HT1080 (cell line): ENCODE results near the gene TH. TPM values are rescaled to one million over a fixed set of nuclear protein-coding genes. Genes with fewer than 3 reads are reported as not detected.
"Not testable (repeated sequence)": the region's sequence is repeated elsewhere in the genome, so short reads cannot be mapped to it uniquely, and the experiment has no call there.

Experiments used
- DNase-seq: peaks from one replicate; pipeline ENCODE4 v3.0.0-alpha.2; 2015; ENCODE audit warnings: low read depth
- total RNA-seq: library from RNA; depleted of rRNA; stranded (reverse); fragments of >200 nt; shearing (Covaris generic); gene quantifications from 2 replicates; pipeline ENCODE4 v1.2.3, GENCODE V29; 2014

The TH gene
- total RNA-seq, 1 experiment from 2014 or later, result not detected

GRCh38 chr11:2196970-2197770 lies 25.6 kb upstream of the TH start:
- peak; percentile 59 for DNase-seq

GRCh38 chr11:2195756-2196088 lies 24.1 kb upstream of the TH start:
- no peak for DNase-seq

- no peak for DNase-seq
Measured at GRCh38 chr11:2194877-2195755, 23.5 kb upstream of the TH start.

- DNase-seq, result not testable (repeated sequence)
Measured at GRCh38 chr11:2193888-2194595, 22.4 kb upstream of the TH start.

GRCh38 chr11:2193099-2193887 lies 21.7 kb upstream of the TH start:
- no peak for DNase-seq

- no peak for DNase-seq
Measured at GRCh38 chr11:2192435-2192834, 20.8 kb upstream of the TH start.

- DNase-seq, result no peak
Measured at GRCh38 chr11:2191883-2192282, 20.3 kb upstream of the TH start.

- DNase-seq, result no peak
Measured at GRCh38 chr11:2190657-2191471, 19.2 kb upstream of the TH start.

GRCh38 chr11:2189938-2190656 lies 18.5 kb upstream of the TH start:
- no peak for DNase-seq

GRCh38 chr11:2188745-2189144 lies 17.1 kb upstream of the TH start:
- DNase-seq, result no peak

- DNase-seq, result no peak
Measured at GRCh38 chr11:2187280-2187707, 15.7 kb upstream of the TH start.

GRCh38 chr11:2186669-2187279 lies 15.2 kb upstream of the TH start:
- DNase-seq, result no peak

- no peak for DNase-seq
Measured at GRCh38 chr11:2185324-2186085, 13.9 kb upstream of the TH start.

GRCh38 chr11:2182692-2183474 lies 11.3 kb upstream of the TH start:
- DNase-seq, result no peak

- no peak for DNase-seq
Measured at GRCh38 chr11:2182075-2182474, 10.5 kb upstream of the TH start.

- no peak for DNase-seq
Measured at GRCh38 chr11:2180789-2181370, 9.3 kb upstream of the TH start.

- DNase-seq, result no peak
Measured at GRCh38 chr11:2180347-2180746, 8.7 kb upstream of the TH start.
